ENCODE data around the gene FADS2.

FADS2 gene

GRCh38 chr11:61827571-61828378, at the start of gene FADS2:
Gene FADS2, plus strand, starts transcription at chr11:61828300. Its CDS starts 91 bp downstream, at chr11:61828391.
- Histone ChIP-seq H3K27me3 (ENCODE audit: control insufficient read depth, insufficient read depth, low read length) (no peaks in the 10 kb centered on the region), H3K36me3 (ENCODE audit: control insufficient read depth, insufficient read depth, low read length) (no peaks in the 10 kb centered on the region), H3K9ac (ENCODE audit: low read depth, low read length) (peak within 1 kb of the TSS; percentile 81), H3K9me3 (ENCODE audit: control insufficient read depth, insufficient read depth, low read length) (no peaks in the 10 kb centered on the region), H3K4me1 (ENCODE audit: control insufficient read depth, insufficient read depth, low read length) (peaks cover 4% of the 10 kb centered on the region), H3K4me3 (ENCODE audit: low read depth, low read length) (peak within 1 kb of the TSS; percentile 71)

DNA sequence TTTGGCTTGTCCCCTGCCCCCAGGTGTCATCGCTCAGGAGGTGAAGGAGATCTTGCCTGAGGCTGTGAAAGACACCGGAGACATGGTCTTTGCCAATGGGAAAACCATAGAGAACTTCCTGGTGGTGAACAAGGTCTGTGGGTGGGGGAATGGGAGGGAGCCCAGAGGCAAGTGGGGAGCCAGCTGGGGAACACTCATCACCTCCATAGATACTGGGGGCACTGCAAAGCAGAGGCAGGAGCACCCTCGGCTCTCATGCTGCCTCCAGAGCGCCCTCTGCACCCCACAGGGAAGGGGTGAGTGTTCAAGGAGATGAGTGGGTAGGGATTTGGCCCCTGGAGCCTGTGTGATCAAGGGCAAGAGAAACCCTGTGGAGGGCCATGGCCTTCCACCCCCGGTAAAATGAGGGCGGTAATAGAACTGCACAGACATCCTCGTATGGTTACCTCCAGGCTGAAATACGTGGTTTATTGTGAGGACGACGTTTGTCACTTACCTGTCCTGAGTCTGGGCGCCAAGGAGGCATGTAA, 49.7 kb upstream of the FADS2 start:
- peaks cover 4% of the 10 kb centered on the region for H3K36me3 ChIP-seq (ENCODE audit: control insufficient read depth, insufficient read depth, low read length)
- no peaks in the 10 kb centered on the region for H3K4me1 ChIP-seq (ENCODE audit: control insufficient read depth, insufficient read depth, low read length)

DNA sequence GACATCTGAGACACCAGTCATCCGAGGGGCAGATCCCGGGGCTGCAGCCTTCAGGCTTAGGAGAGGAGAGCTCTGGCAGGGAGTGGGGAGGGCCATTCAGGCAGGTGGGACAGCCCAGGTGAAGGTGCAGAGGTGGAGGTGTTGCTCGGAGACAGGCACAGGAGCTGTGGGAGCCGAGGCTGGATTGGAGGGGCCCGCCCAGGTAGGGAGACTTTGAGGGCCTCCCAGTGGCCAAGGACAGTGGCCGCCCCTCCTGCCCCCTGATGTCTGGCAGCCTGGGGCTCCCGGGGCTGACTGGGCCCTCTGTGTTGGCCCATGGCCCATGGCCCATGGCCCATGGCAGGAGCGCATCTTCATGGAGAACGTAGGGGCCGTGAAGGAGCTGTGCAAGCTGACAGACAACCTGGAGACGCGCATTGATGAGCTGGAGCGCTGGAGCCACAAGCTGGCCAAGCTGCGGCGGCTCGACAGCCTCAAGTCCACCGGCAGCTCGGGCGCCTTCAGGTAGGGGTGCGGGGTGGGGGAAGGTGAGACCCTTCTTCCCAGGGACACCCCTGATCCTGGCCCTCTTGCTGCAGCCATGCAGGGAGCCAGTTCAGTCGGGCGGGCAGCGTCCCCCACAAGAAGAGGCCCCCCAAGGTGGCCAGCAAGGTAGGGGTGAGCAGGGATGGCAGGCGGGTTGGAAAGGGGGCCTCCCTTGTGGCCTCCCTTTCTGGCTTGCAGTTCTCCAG, 49.0 kb upstream of the FADS2 start:
- Histone ChIP-seq H3K9ac (ENCODE audit: low read depth, low read length) (no peak overlapping the region), H3K27me3 (ENCODE audit: control insufficient read depth, insufficient read depth, low read length) (no peaks in the 10 kb centered on the region), H3K4me1 (ENCODE audit: control insufficient read depth, insufficient read depth, low read length) (no peaks in the 10 kb centered on the region), H3K36me3 (ENCODE audit: control insufficient read depth, insufficient read depth, low read length) (peaks cover 7% of the 10 kb centered on the region), H3K9me3 (ENCODE audit: control insufficient read depth, insufficient read depth, low read length) (no peaks in the 10 kb centered on the region), H3K4me3 (ENCODE audit: low read depth, low read length) (no peak overlapping the region)

More for the DNA sequence above, 49.7 kb upstream of the FADS2 start:
- H3K9me3 ChIP-seq (ENCODE audit: control insufficient read depth, insufficient read depth, low read length): no peaks in the 10 kb centered on the region
- no peak overlapping the region for H3K4me3 ChIP-seq (ENCODE audit: low read depth, low read length)
- no peaks in the 10 kb centered on the region for H3K27me3 ChIP-seq (ENCODE audit: control insufficient read depth, insufficient read depth, low read length)
- no peak overlapping the region for H3K9ac ChIP-seq (ENCODE audit: low read depth, low read length)

GRCh38 chr11:61779666-61780525, 48.2 kb upstream of the FADS2 start:
- Histone ChIP-seq H3K36me3 (ENCODE audit: control insufficient read depth, insufficient read depth, low read length) (peaks cover 8% of the 10 kb centered on the region), H3K9ac (ENCODE audit: low read depth, low read length) (no peak overlapping the region), H3K4me1 (ENCODE audit: control insufficient read depth, insufficient read depth, low read length) (no peaks in the 10 kb centered on the region), H3K9me3 (ENCODE audit: control insufficient read depth, insufficient read depth, low read length) (no peaks in the 10 kb centered on the region), H3K27me3 (ENCODE audit: control insufficient read depth, insufficient read depth, low read length) (no peaks in the 10 kb centered on the region), H3K4me3 (ENCODE audit: low read depth, low read length) (no peak overlapping the region)

GRCh38 chr11:61780581-61781162, 47.4 kb upstream of the FADS2 start:
- H3K4me3 ChIP-seq (ENCODE audit: low read depth, low read length): no peak overlapping the region
- H3K4me1 ChIP-seq (ENCODE audit: control insufficient read depth, insufficient read depth, low read length): no peaks in the 10 kb centered on the region
- no peak overlapping the region for H3K9ac ChIP-seq (ENCODE audit: low read depth, low read length)
- H3K36me3 ChIP-seq (ENCODE audit: control insufficient read depth, insufficient read depth, low read length): peaks cover 13% of the 10 kb centered on the region
- no peaks in the 10 kb centered on the region for H3K27me3 ChIP-seq (ENCODE audit: control insufficient read depth, insufficient read depth, low read length)
- H3K9me3 ChIP-seq (ENCODE audit: control insufficient read depth, insufficient read depth, low read length): no peaks in the 10 kb centered on the region

DNA sequence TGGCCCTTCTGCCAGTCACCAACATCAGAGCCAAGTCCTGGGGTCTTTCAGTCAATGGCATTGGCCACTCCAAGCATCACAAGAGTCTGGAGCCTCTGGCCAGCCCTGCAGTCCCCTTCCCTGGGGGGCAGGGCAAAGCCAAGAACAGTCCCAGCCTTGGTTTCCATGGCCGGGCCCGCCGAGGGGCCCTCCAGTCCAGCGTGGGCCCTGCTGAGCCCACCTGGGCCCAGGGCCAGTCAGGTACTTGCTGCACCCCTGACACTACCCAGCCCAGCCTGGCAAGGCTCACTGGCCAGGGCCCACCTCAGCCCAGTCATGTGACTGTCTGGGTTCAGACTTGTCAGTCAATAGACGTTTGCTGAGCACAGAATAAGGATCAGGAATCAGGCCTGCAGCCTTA, 46.5 kb upstream of the FADS2 start:
- H3K27me3 ChIP-seq (ENCODE audit: control insufficient read depth, insufficient read depth, low read length): no peaks in the 10 kb centered on the region
- H3K4me3 ChIP-seq (ENCODE audit: low read depth, low read length): no peak overlapping the region
- no peaks in the 10 kb centered on the region for H3K9me3 ChIP-seq (ENCODE audit: control insufficient read depth, insufficient read depth, low read length)
- H3K36me3 ChIP-seq (ENCODE audit: control insufficient read depth, insufficient read depth, low read length): peaks cover 22% of the 10 kb centered on the region
- no peaks in the 10 kb centered on the region for H3K4me1 ChIP-seq (ENCODE audit: control insufficient read depth, insufficient read depth, low read length)
- H3K9ac ChIP-seq (ENCODE audit: low read depth, low read length): no peak overlapping the region

GRCh38 chr11:61782299-61782698, 45.8 kb upstream of the FADS2 start:
- H3K4me3 ChIP-seq (ENCODE audit: low read depth, low read length): no peak overlapping the region
- H3K4me1 ChIP-seq (ENCODE audit: control insufficient read depth, insufficient read depth, low read length): no peaks in the 10 kb centered on the region
- peaks cover 29% of the 10 kb centered on the region for H3K36me3 ChIP-seq (ENCODE audit: control insufficient read depth, insufficient read depth, low read length)
- H3K9me3 ChIP-seq (ENCODE audit: control insufficient read depth, insufficient read depth, low read length): no peaks in the 10 kb centered on the region
- no peaks in the 10 kb centered on the region for H3K27me3 ChIP-seq (ENCODE audit: control insufficient read depth, insufficient read depth, low read length)
- no peak overlapping the region for H3K9ac ChIP-seq (ENCODE audit: low read depth, low read length)

DNA sequence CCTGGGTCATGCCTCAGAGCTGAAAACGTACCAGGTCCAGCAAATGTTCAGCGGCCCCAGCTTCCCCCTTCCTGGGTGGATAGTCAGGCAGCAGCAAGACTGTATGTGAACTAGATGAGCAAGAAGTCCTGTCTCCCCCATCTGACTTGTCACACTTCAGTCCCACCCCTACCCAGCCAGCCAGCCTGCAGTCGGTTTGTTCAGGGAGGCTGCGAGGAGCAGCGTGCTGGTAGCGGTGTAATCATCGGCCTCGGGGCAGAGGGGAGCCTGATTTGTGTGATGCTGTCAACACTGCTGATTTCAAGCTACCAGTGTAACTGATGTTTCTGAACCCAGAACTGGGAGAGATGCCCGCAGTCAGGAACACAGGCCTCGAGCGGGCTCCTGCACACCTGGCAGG, 45.3 kb upstream of the FADS2 start:
- H3K9ac ChIP-seq (ENCODE audit: low read depth, low read length): no peak overlapping the region
- peaks cover 34% of the 10 kb centered on the region for H3K36me3 ChIP-seq (ENCODE audit: control insufficient read depth, insufficient read depth, low read length)
- H3K4me3 ChIP-seq (ENCODE audit: low read depth, low read length): no peak overlapping the region
- no peaks in the 10 kb centered on the region for H3K9me3 ChIP-seq (ENCODE audit: control insufficient read depth, insufficient read depth, low read length)
- no peaks in the 10 kb centered on the region for H3K4me1 ChIP-seq (ENCODE audit: control insufficient read depth, insufficient read depth, low read length)
- no peaks in the 10 kb centered on the region for H3K27me3 ChIP-seq (ENCODE audit: control insufficient read depth, insufficient read depth, low read length)

DNA sequence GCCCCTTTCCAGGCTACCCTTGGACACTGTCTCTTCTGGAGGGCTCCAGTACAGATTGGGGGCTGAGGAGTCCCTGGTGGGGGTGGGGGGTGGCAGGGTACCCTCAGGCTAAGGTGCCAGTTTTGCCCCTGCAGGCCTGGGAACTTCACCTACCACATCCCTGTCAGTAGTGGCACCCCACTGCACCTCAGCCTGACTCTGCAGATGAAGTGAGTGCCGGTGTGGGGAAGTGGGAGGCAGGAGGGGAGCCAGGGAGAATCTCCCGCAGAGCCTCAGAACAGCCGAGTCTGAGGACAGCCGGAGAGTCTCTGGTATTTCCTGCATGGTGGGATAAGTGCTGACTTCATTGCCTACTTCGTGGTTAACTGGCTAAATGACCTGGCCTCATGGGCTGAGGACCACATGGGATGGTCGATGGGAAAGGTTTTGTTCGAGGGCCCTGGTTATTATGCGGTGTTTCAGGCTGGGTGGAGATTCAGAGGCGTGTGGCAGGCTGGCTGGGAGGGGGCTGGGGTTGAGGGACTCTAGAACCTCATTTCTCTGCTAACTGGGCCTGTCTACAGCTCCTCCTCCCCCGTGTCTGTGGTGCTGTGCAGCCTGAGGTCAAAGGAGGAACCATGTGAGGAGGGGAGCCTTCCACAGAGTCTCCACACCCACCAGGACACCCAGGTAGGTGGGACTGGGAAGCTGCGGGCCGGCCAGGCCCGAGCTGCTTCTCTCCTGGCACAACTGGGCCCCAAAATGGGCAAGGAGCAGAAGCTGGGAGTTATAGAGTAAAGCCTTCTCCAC, 44.2 kb upstream of the FADS2 start:
- Histone ChIP-seq H3K4me3 (ENCODE audit: low read depth, low read length) (no peak overlapping the region), H3K9ac (ENCODE audit: low read depth, low read length) (no peak overlapping the region), H3K9me3 (ENCODE audit: control insufficient read depth, insufficient read depth, low read length) (no peaks in the 10 kb centered on the region), H3K36me3 (ENCODE audit: control insufficient read depth, insufficient read depth, low read length) (peaks cover 40% of the 10 kb centered on the region), H3K4me1 (ENCODE audit: control insufficient read depth, insufficient read depth, low read length) (no peaks in the 10 kb centered on the region), H3K27me3 (ENCODE audit: control insufficient read depth, insufficient read depth, low read length) (no peaks in the 10 kb centered on the region)

DNA sequence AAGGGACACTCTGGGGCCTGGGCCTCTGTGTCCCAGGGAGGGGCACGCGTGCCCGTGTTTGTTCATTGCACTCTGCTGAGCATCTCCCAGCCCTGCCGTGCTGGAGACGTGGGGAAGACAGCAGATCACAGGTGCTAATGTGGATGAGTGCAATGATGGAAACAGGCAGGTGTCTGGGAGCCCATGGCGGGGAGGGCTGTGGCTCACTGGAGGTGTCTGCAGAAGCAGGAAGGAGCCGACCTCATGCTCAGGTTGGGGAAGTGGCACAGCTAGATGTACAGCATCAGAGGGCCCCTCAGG, 43.6 kb upstream of the FADS2 start:
- Histone ChIP-seq H3K36me3 (ENCODE audit: control insufficient read depth, insufficient read depth, low read length) (peaks cover 46% of the 10 kb centered on the region), H3K9ac (ENCODE audit: low read depth, low read length) (no peak overlapping the region), H3K27me3 (ENCODE audit: control insufficient read depth, insufficient read depth, low read length) (no peaks in the 10 kb centered on the region), H3K9me3 (ENCODE audit: control insufficient read depth, insufficient read depth, low read length) (no peaks in the 10 kb centered on the region), H3K4me3 (ENCODE audit: low read depth, low read length) (no peak overlapping the region), H3K4me1 (ENCODE audit: control insufficient read depth, insufficient read depth, low read length) (no peaks in the 10 kb centered on the region)
